Colonic mucosa (tissue), 4 donors: ENCODE measurements around the gene WDR5. TPM values are rescaled to one million over a fixed set of nuclear protein-coding genes. Genes with fewer than 3 reads are reported as not detected.

Experiments used
- DNase-seq: peaks from one replicate; pipeline ENCODE4 v3.0.0-alpha.2; 2020
- H3K27ac ChIP-seq: fragments of 200-600 bp; one replicate; pipeline ENCODE4 v1.8.0; 2021
- H3K27me3 ChIP-seq: fragments of 200-600 bp; one replicate; pipeline ENCODE4 v1.8.0; 2021
- H3K36me3 ChIP-seq: fragments of 200-600 bp; one replicate; pipeline ENCODE4 v1.8.0; 2021
- H3K4me1 ChIP-seq: fragments of 200-600 bp; one replicate; pipeline ENCODE4 v1.8.0; 2021; ENCODE audit warnings: mild to moderate bottlenecking
- H3K4me3 ChIP-seq: fragments of 200-600 bp; one replicate; pipeline ENCODE4 v1.8.0; 2021
- H3K9ac ChIP-seq, 2 donors: one replicate each; pipeline ENCODE4 v1.7.0; 2013; ENCODE audit warnings: control low read depth in 2 of 2, low read depth in 2 of 2, low read length in 2 of 2
- H3K9me3 ChIP-seq: fragments of 200-600 bp; one replicate; pipeline ENCODE4 v1.8.0; 2021
- CTCF ChIP-seq: fragments of 200-600 bp; IDR thresholded peaks from one replicate; pipeline ENCODE4 v1.8.0; 2022; ENCODE audit warnings: antibody characterized with exemption, mild to moderate bottlenecking
- intact Hi-C: fragments of 100-400 bp; cut with DNase I; formaldehyde crosslinking; loops from one replicate; pipeline ENCODE4 v1.14.1; 2022
- total RNA-seq, 2 donors: library from RNA; stranded (reverse); fragmentation: NEBNext Ultra II Directional in 1 of 2; extraction: Animal tissue kit (Norgen Biotek cat#: 25700) in 1 of 2; gene quantifications; one replicate each; pipeline ENCODE4 v1.2.1, GENCODE V29; 2021
- donor health status: healthy.
- donor health status: DM: no; HTN: no; CAD: no.
- donor health status: DM: no; HTN: no; CAD: no.

Gene WDR5
- total RNA-seq, 2 donors from 2014 or later: 22.6 to 38.2 TPM

GRCh38 chr9:134174073-134174449, 38.2 kb downstream of the WDR5 start:
- no peak for DNase-seq
- H3K9me3 ChIP-seq: no peaks in the 10 kb centered on the region
- H3K27ac ChIP-seq: no peak overlapping the region
- no peak for TF ChIP-seq CTCF
- intact Hi-C loops: loop anchor here (5.0 kb wide), 1 partner anchor 158 kb away; no protein-coding TSS in a partner anchor
- H3K4me3 ChIP-seq: no peak overlapping the region
- H3K36me3 ChIP-seq: no peaks in the 10 kb centered on the region
- H3K27me3 ChIP-seq: peaks cover 3% of the 10 kb centered on the region
- H3K4me1 ChIP-seq: no peaks in the 10 kb centered on the region
- H3K9ac ChIP-seq: no peak overlapping the region

- no peaks in the 10 kb centered on the region for H3K36me3 ChIP-seq
- no peak overlapping the region for H3K4me3 ChIP-seq
- intact Hi-C loops: loop anchor here (5.0 kb wide), 1 partner anchor 158 kb away; no protein-coding TSS in a partner anchor
- no peak for DNase-seq
- no peak for TF ChIP-seq CTCF
- H3K9ac ChIP-seq: no peak overlapping the region
- no peaks in the 10 kb centered on the region for H3K9me3 ChIP-seq
- peaks cover 3% of the 10 kb centered on the region for H3K27me3 ChIP-seq
- H3K27ac ChIP-seq: no peak overlapping the region
- no peaks in the 10 kb centered on the region for H3K4me1 ChIP-seq
Measured at GRCh38 chr9:134174526-134175290, 38.8 kb downstream of the WDR5 start.

GRCh38 chr9:134175291-134175807, 39.5 kb downstream of the WDR5 start:
- no peak for TF ChIP-seq CTCF
- H3K9me3 ChIP-seq: no peaks in the 10 kb centered on the region
- peaks cover 3% of the 10 kb centered on the region for H3K27me3 ChIP-seq
- no peaks in the 10 kb centered on the region for H3K4me1 ChIP-seq
- peak; percentile 52 for DNase-seq
- no peak overlapping the region for H3K4me3 ChIP-seq
- no peak overlapping the region for H3K27ac ChIP-seq
- no peak overlapping the region for H3K9ac ChIP-seq
- H3K36me3 ChIP-seq: no peaks in the 10 kb centered on the region
- intact Hi-C loops: no loop called here

GRCh38 chr9:134175808-134176598, 40.1 kb downstream of the WDR5 start:
- H3K27me3 ChIP-seq: peaks cover 3% of the 10 kb centered on the region
- no peak overlapping the region for H3K4me3 ChIP-seq
- no peak for DNase-seq
- no peak overlapping the region for H3K9ac ChIP-seq
- TF ChIP-seq CTCF: no peak
- H3K9me3 ChIP-seq: no peaks in the 10 kb centered on the region
- intact Hi-C loops: no loop called here
- H3K4me1 ChIP-seq: no peaks in the 10 kb centered on the region
- no peaks in the 10 kb centered on the region for H3K36me3 ChIP-seq
- no peak overlapping the region for H3K27ac ChIP-seq

GRCh38 chr9:134176599-134176968, 40.7 kb downstream of the WDR5 start:
- intact Hi-C loops: no loop called here

More at GRCh38 chr9:134176599-134176968, 40.7 kb downstream of the WDR5 start:
- Histone ChIP-seq H3K9ac (no peak overlapping the region), H3K27me3 (peaks cover 3% of the 10 kb centered on the region), H3K4me1 (no peaks in the 10 kb centered on the region), H3K4me3 (no peak overlapping the region), H3K27ac (no peak overlapping the region), H3K36me3 (no peaks in the 10 kb centered on the region), H3K9me3 (no peaks in the 10 kb centered on the region)
- no peak for DNase-seq
- TF ChIP-seq CTCF: no peak
